A549 (cell line): ENCODE data around the gene G3BP1. TPM values are rescaled to one million over a fixed set of nuclear protein-coding genes. Genes with fewer than 3 reads are reported as not detected.

Source experiments
- ATAC-seq, 2 experiments: fragments of 200-7000 bp in 1 of 2; fragments of >200 bp in 1 of 2; cut with Nextera tagmentation in 1 of 2; cut with Tn5 transposase in 1 of 2; 3 replicates each; pipeline versions ENCODE4 v1.8.0 to v1.9.1; 2018 to 2020; ENCODE audit warnings: mild to moderate bottlenecking in 1 of 2, moderate library complexity in 1 of 2
- CTCF ChIA-PET: fragments of 300-600 bp; sonication (Branson Sonifier 250); formaldehyde crosslinking; extraction: SDS; loops from one replicate; lab custom pipeline; 2021; ENCODE audit warnings: antibody characterized with exemption, inconsistent platforms; lab: Yijun Ruan, JAX
- POLR2A ChIA-PET: fragments of 350-600 bp; formaldehyde crosslinking; extraction: SDS; loops from one replicate; lab custom pipeline; 2021; ENCODE audit warnings: antibody characterized with exemption, inconsistent platforms; lab: Yijun Ruan, JAX
- DNase-seq, 2 experiments: peaks; one replicate each; pipeline versions ENCODE4 v3.0.0 to v3.0.0-alpha.2; 2011 to 2016; ENCODE audit warnings: low read depth in 1 of 2, low spot score in 1 of 2
- FAIRE-seq: peaks from 2 replicates; lab custom pipeline; 2011; peaks lifted over from hg19 to GRCh38; lab: Jason Lieb, UNC
- H3K27ac ChIP-seq, 2 experiments: fragments of >200 bp; sonication (Bioruptor Twin); formaldehyde crosslinking; 3 replicates each; pipeline ENCODE4 v1.5.1; 2016 to 2017
- H3K4me1 ChIP-seq: fragments of >200 bp; sonication (Bioruptor Twin); formaldehyde crosslinking; 3 replicates; pipeline ENCODE4 v1.6.1; 2016
- H3K4me2 ChIP-seq: fragments of >200 bp; sonication (Bioruptor Twin); formaldehyde crosslinking; 3 replicates; pipeline ENCODE4 v1.6.1; 2016
- H3K4me3 ChIP-seq: fragments of >200 bp; sonication (Bioruptor Twin); formaldehyde crosslinking; 3 replicates; pipeline ENCODE4 v1.5.1; 2016
- H3K9me3 ChIP-seq: fragments of >200 bp; sonication (Bioruptor Twin); formaldehyde crosslinking; 3 replicates; pipeline ENCODE4 v1.6.1; 2016
- CBX2 ChIP-seq: fragments of 200-600 bp; sonication (generic); IDR thresholded peaks from 2 replicates; pipeline ENCODE4 v1.6.1; 2016; ENCODE audit warnings: low read depth, mild to moderate bottlenecking, borderline replicate concordance
- CEBPB ChIP-seq, 2 experiments: fragments of >200 bp in 1 of 2; sonication (Bioruptor Twin) in 1 of 2; formaldehyde crosslinking in 1 of 2; IDR thresholded peaks; 2 replicates each; pipeline ENCODE4 v1.6.1; 2012 to 2016
- EHF ChIP-seq: fragments of 250-450 bp; sonication (Bioruptor Pico); IDR thresholded peaks from 2 replicates; pipeline ENCODE4 v1.5.0; 2020; ENCODE audit warnings: mild to moderate bottlenecking
- ESRRA ChIP-seq: fragments of 150-350 bp; IDR thresholded peaks from 2 replicates; pipeline ENCODE4 v1.6.1; 2014; ENCODE audit warnings: mild to moderate bottlenecking, low read length, borderline replicate concordance
- HES2 ChIP-seq: fragments of >200 bp; sonication (Bioruptor Twin); formaldehyde crosslinking; IDR thresholded peaks from 2 replicates; pipeline ENCODE4 v1.6.1; 2016
- HMGXB4 ChIP-seq: fragments of 250-450 bp; sonication (Bioruptor Pico); IDR thresholded peaks from 2 replicates; pipeline ENCODE4 v1.5.0; 2021; ENCODE audit warnings: mild to moderate bottlenecking, moderate library complexity, borderline replicate concordance
- MAZ ChIP-seq: fragments of 150-350 bp; IDR thresholded peaks from 2 replicates; pipeline ENCODE4 v1.6.1; 2014; ENCODE audit warnings: antibody characterized with exemption, low read depth, low read length, borderline replicate concordance
- MYC ChIP-seq: IDR thresholded peaks from 2 replicates; pipeline ENCODE4 v1.6.1; 2012; ENCODE audit warnings: mild to moderate bottlenecking, inconsistent platforms, low read length, improper control_type of control experiment, borderline replicate concordance
- NFE2L2 ChIP-seq: fragments of 150-350 bp; conservative IDR thresholded peaks from 2 replicates; pipeline ENCODE4 v1.6.1; 2014; ENCODE audit warnings: low read length
- POLR2A ChIP-seq: IDR thresholded peaks from 2 replicates; pipeline ENCODE4 v1.6.1; 2012; ENCODE audit warnings: mild to moderate bottlenecking, low read length
- POLR2AphosphoS2 ChIP-seq: conservative IDR thresholded peaks from 2 replicates; pipeline ENCODE4 v1.6.1; 2012; ENCODE audit warnings: low read length, improper control_type of control experiment, inconsistent platforms
- RAD21 ChIP-seq, 2 experiments: fragments of >200 bp in 1 of 2; sonication (Bioruptor Twin) in 1 of 2; formaldehyde crosslinking in 1 of 2; IDR thresholded peaks in 1 of 2; conservative IDR thresholded peaks in 1 of 2; 2 replicates in 1 of 2; 3 replicates in 1 of 2; pipeline ENCODE4 v1.6.1; 2012 to 2018; ENCODE audit warnings: inconsistent platforms in 1 of 2
- RARB ChIP-seq: fragments of 250-450 bp; sonication (Bioruptor Pico); IDR thresholded peaks from 2 replicates; pipeline ENCODE4 v1.8.0; 2021; ENCODE audit warnings: mild to moderate bottlenecking, moderate library complexity
- RFX5 ChIP-seq: fragments of 450-650 bp; IDR thresholded peaks from 2 replicates; pipeline ENCODE4 v1.7.1; 2014; ENCODE audit warnings: antibody characterized with exemption, mild to moderate bottlenecking, moderate library complexity
- SMC3 ChIP-seq: fragments of >200 bp; sonication (Bioruptor Twin); formaldehyde crosslinking; IDR thresholded peaks from 3 replicates; pipeline ENCODE4 v1.6.1; 2018; ENCODE audit warnings: inconsistent platforms
- TFCP2L1 ChIP-seq: fragments of 250-450 bp; sonication (Bioruptor Pico); IDR thresholded peaks from 2 replicates; pipeline ENCODE4 v1.5.0; 2021; ENCODE audit warnings: mild to moderate bottlenecking
- ZC3H11A ChIP-seq: fragments of 450-650 bp; IDR thresholded peaks from 2 replicates; pipeline ENCODE4 v1.6.1; 2014; ENCODE audit warnings: antibody characterized with exemption, mild to moderate bottlenecking
- ZNF302 ChIP-seq: fragments of 250-450 bp; sonication (Bioruptor Pico); IDR thresholded peaks from 2 replicates; pipeline ENCODE4 v1.9.0; 2021; ENCODE audit warnings: inconsistent platforms, mild to moderate bottlenecking, moderate library complexity
- WGBS: methylation state at CpG from one replicate; pipeline ENCODE4 v1.1.6; 2017; ENCODE audit errors: missing lambda C conversion rate; 5-methylcytosine and 5-hydroxymethylcytosine counted together
- polyA plus RNA-seq, 4 experiments: library from polyadenylated mRNA; depleted of rRNA in 3 of 4; stranded (reverse); fragments of >200 nt; fragmentation: RNase III in 1 of 4; extraction: RNeasy Plus Mini Kit Qiagen cat#74134 plus additional on column Dnase treatment in 1 of 4; gene quantifications; 2 replicates in 3 of 4; 3 replicates in 1 of 4; pipeline ENCODE4 v1.2.3, GENCODE V29; 2011 to 2017
- TF ChIP-seq, protein P1 (sequence below): fragments of 450-650 bp; IDR thresholded peaks from 2 replicates; pipeline ENCODE4 v1.6.1; 2014; ENCODE audit warnings: antibody characterized with exemption
- TF ChIP-seq, protein P2 (sequence below): IDR thresholded peaks from 2 replicates; pipeline ENCODE4 v1.6.1; 2012; ENCODE audit warnings: low read depth, borderline replicate concordance

G3BP1 gene
- polyA plus RNA-seq, 2 of the 4 experiments (the other 2 are of a cell fraction): 126 to 176 TPM

DNA sequence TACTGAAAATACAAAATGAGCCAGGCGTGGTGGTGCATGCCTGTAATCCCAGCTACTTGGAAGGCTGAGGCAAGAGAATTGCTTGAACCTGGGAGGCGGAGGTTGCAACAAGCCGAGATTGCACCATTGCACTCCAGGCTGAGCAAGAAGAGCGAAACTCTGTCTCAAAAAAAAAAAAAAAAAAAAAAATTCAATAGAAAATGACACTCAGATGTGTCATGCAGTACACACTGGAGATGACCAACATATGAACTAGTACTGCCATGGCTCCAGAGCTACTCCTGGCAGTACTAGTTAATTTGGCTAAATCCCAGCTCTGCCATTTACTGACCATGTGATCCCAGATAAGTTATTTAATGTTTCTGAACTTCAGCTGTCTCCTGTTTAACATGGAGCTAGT, 20.7 kb upstream of the G3BP1 start:
- Histone ChIP-seq H3K27ac (no peak overlapping the region), H3K9me3 (no peaks in the 10 kb centered on the region), H3K4me1 (no peaks in the 10 kb centered on the region), H3K4me2 (no peak overlapping the region), H3K4me3 (no peak overlapping the region)
- ChIA-PET POLR2A (interaction anchor here (0.8 to 0.9 kb wide), 2 partner anchors 19 to 20 kb away, joined by 3 to 4 read pairs; partner anchors contain the start of gene G3BP1), CTCF (interaction anchor here (1.3 to 24.6 kb wide), 4 partner anchors 9 to 304 kb away, joined by 3 to 529 read pairs (median 32); partner anchors contain the start of gene SLC36A1)
- FAIRE-seq (no peak), DNase-seq (no peak), ATAC-seq (no peak)
- WGBS: 98% methylated on average over 4 of the region's 4 CpGs
- TF ChIP-seq RAD21 (conservative IDR thresholded peaks at IDR 0.05 in 1 of 2, IDR thresholded peaks at IDR 0.05 in 1 of 2) (no peak), RFX5 (no peak), TFCP2L1 (no peak), ESRRA (no peak), POLR2A (no peak), HES2 (no peak), NFE2L2 (no peak), ZNF302 (CRISPR knock-in tag) (no peak), RARB (CRISPR knock-in tag) (no peak), HMGXB4 (no peak), CBX2 (no peak), MAZ (no peak)
- TF ChIP-seq, protein P1, sequence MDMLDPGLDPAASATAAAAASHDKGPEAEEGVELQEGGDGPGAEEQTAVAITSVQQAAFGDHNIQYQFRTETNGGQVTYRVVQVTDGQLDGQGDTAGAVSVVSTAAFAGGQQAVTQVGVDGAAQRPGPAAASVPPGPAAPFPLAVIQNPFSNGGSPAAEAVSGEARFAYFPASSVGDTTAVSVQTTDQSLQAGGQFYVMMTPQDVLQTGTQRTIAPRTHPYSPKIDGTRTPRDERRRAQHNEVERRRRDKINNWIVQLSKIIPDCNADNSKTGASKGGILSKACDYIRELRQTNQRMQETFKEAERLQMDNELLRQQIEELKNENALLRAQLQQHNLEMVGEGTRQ: no peak
- TF ChIP-seq, protein P2, sequence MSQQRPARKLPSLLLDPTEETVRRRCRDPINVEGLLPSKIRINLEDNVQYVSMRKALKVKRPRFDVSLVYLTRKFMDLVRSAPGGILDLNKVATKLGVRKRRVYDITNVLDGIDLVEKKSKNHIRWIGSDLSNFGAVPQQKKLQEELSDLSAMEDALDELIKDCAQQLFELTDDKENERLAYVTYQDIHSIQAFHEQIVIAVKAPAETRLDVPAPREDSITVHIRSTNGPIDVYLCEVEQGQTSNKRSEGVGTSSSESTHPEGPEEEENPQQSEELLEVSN: no peak

- Histone ChIP-seq H3K4me3 (no peak overlapping the region), H3K4me1 (no peaks in the 10 kb centered on the region), H3K4me2 (no peak overlapping the region), H3K9me3 (no peaks in the 10 kb centered on the region), H3K27ac (no peak overlapping the region)
- WGBS: 83% methylated on average over 4 of the region's 4 CpGs
- TF ChIP-seq SMC3: no peak
- TF ChIP-seq HMGXB4: no peak
- TF ChIP-seq POLR2AphosphoS2: no peak
- no peak for TF ChIP-seq RARB (CRISPR knock-in tag)
- no peak for TF ChIP-seq ZC3H11A
- TF ChIP-seq, protein P2: no peak
- TF ChIP-seq MYC: no peak
- TF ChIP-seq EHF (CRISPR knock-in tag): no peak
- TF ChIP-seq CEBPB (IDR thresholded peaks at IDR 0.05): no peak
- FAIRE-seq (no peak), ATAC-seq (no peak), DNase-seq (no peak)
- ChIA-PET POLR2A (interaction anchor here (0.9 kb wide), 1 partner anchor 19 kb away, joined by 3 read pairs; no protein-coding TSS in a partner anchor), CTCF (interaction anchor here (0.6 to 24.6 kb wide), 6 partner anchors 10 to 305 kb away, joined by 3 to 529 read pairs (median 8); partner anchors contain the start of genes G3BP1 and SLC36A1)
These were observed 20.2 kb upstream of the G3BP1 start for GRCh38 chr5:151751593-151751992.
